HepG2 (cell line): ENCODE results near the gene DDX17. TPM values are rescaled to one million over a fixed set of nuclear protein-coding genes. Genes with fewer than 3 reads are reported as not detected.

ENCODE experiments used
- AHDC1 ChIP-seq: sonication (generic); formaldehyde crosslinking; IDR thresholded peaks from 2 replicates; pipeline ENCODE4 v1.5.1; 2020; ENCODE audit warnings: mild to moderate bottlenecking, missing genetic modification reagents, borderline replicate concordance
- ETV6 ChIP-seq: sonication (generic); formaldehyde crosslinking; conservative IDR thresholded peaks from 2 replicates; pipeline ENCODE4 v1.4.0; 2020; ENCODE audit warnings: missing genetic modification reagents
- FOXM1 ChIP-seq: sonication (generic); formaldehyde crosslinking; IDR thresholded peaks from 2 replicates; pipeline ENCODE4 v1.5.0; 2020; ENCODE audit warnings: missing genetic modification reagents
- GATA4 ChIP-seq: sonication (generic); IDR thresholded peaks from 2 replicates; pipeline ENCODE4 v1.6.1; 2016; ENCODE audit warnings: antibody characterized with exemption, low read depth, borderline replicate concordance
- HNF1A ChIP-seq, 2 experiments: sonication (generic) in 1 of 2; formaldehyde crosslinking in 1 of 2; IDR thresholded peaks; 2 replicates each; pipeline versions ENCODE4 v1.4.0 to v1.6.1; 2016 to 2020; ENCODE audit warnings: borderline replicate concordance in 1 of 2, low read depth in 1 of 2, mild to moderate bottlenecking in 1 of 2, missing genetic modification reagents in 1 of 2
- HNRNPL ChIP-seq: fragments of 200-400 bp; formaldehyde crosslinking; IDR thresholded peaks from 2 replicates; pipeline ENCODE4 v1.6.1; 2017; ENCODE audit warnings: mild to moderate bottlenecking, low read depth, low read length
- SRF ChIP-seq: IDR thresholded peaks from 2 replicates; pipeline ENCODE4 v1.6.1; 2011; ENCODE audit warnings: mild to moderate bottlenecking, low read depth, low read length, moderate library complexity
- ZBTB34 ChIP-seq: sonication (generic); formaldehyde crosslinking; IDR thresholded peaks from 2 replicates; pipeline ENCODE4 v1.8.0; 2022; ENCODE audit warnings: mild to moderate bottlenecking, missing genetic modification reagents
- ZFP36L1 ChIP-seq: sonication (generic); formaldehyde crosslinking; IDR thresholded peaks from 2 replicates; pipeline ENCODE4 v1.8.0; 2022; ENCODE audit warnings: mild to moderate bottlenecking, missing genetic modification reagents, moderate library complexity
- ZKSCAN1 ChIP-seq: fragments of 150-350 bp; IDR thresholded peaks from 2 replicates; pipeline ENCODE4 v1.6.1; 2014; ENCODE audit warnings: low read length
- ZNF230 ChIP-seq: sonication (generic); formaldehyde crosslinking; IDR thresholded peaks from 2 replicates; pipeline ENCODE4 v1.4.0; 2020; ENCODE audit warnings: mild to moderate bottlenecking, missing genetic modification reagents
- ZNF543 ChIP-seq: sonication (generic); formaldehyde crosslinking; IDR thresholded peaks from 2 replicates; pipeline ENCODE4 v1.4.0; 2020; ENCODE audit warnings: mild to moderate bottlenecking, missing genetic modification reagents
- ZNF614 ChIP-seq: IDR thresholded peaks from 2 replicates; pipeline ENCODE4 v1.6.1; 2018; ENCODE audit warnings: missing biosample characterization, missing genetic modification reagents, inconsistent platforms, borderline replicate concordance
- polyA plus RNA-seq, 8 experiments: library from polyadenylated mRNA; depleted of rRNA in 3 of 8; stranded (reverse) in 7 of 8; unstranded in 1 of 8; fragments of >200 nt; fragmentation: Illumina TruSeq in 4 of 8; extraction: Trizol in 4 of 8; gene quantifications; 2 replicates each; pipeline versions ENCODE4 v1.2.1 to v1.2.3, GENCODE V29; 2011 to 2016; ENCODE audit warnings: low read depth in 4 of 8, missing spikeins in 1 of 8, mixed read lengths in 1 of 8; ENCODE audit not compliant: insufficient read depth in 1 of 8
- total RNA-seq, 5 experiments: library from RNA; depleted of rRNA; stranded (reverse); fragments of >200 nt; fragmentation: Illumina TruSeq; extraction: Trizol; gene quantifications; 2 replicates each; pipeline ENCODE4 v1.2.3, GENCODE V29; 2016; ENCODE audit warnings: low read depth in 1 of 5
- TF ChIP-seq, protein P1 (sequence below), 2 experiments: IDR thresholded peaks; 2 replicates each; pipeline ENCODE4 v1.6.1; 2011 to 2012; ENCODE audit warnings: low read length in 2 of 2, borderline replicate concordance in 1 of 2, low read depth in 1 of 2, mild to moderate bottlenecking in 1 of 2, moderate library complexity in 1 of 2

DDX17 gene
- total and polyA plus RNA-seq, 2 of the 13 experiments (the other 11 are each of a cell fraction or from before 2014, with no cell fraction given): 238 to 344 TPM

DNA sequence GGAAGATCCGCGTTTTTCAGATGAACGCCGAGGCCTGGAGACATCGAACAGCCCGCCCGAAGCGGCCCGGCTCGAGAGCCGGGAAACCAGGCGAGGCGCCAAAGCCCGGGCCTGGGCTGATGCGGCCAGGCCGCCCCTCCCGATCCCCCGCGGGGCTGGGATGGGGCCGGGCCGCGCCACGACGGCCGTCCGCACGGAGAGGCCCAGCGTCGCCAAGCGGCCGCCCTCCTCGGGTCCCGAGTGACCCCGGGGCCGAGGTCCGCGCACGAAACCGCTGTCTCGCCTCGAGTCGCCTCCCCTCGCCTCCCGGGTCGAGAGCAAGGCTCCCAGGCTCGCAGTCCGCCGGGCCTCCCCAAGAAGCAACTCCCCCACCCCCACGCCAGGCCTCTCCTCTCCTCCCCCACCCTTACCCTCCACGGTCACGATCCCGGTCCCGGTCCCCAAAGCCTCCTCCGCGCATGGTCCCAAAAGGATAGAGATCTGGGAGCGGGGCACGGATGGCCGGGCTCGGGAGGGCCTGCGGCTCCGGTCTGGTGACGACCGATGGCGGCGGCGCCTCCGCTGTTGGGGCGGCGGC lies 482 bp downstream of the DDX17 start (continued):
- TF ChIP-seq ZNF230 (CRISPR knock-in tag): no peak
- no peak for TF ChIP-seq ZFP36L1 (CRISPR knock-in tag)
- no peak for TF ChIP-seq GATA4
- no peak for TF ChIP-seq ZNF543
- no peak for TF ChIP-seq ZNF614 (CRISPR knock-in tag)
- TF ChIP-seq HNRNPL: 0 out of 2 replicates have a peak, but pooled peaks have one; percentile 35
- TF ChIP-seq SRF: no peak
- no peak for TF ChIP-seq ZBTB34 (CRISPR knock-in tag)
- no peak for TF ChIP-seq ETV6 (CRISPR knock-in tag)
- TF ChIP-seq ZKSCAN1: no peak
- TF ChIP-seq FOXM1 (CRISPR knock-in tag): no peak
- TF ChIP-seq, protein P1, sequence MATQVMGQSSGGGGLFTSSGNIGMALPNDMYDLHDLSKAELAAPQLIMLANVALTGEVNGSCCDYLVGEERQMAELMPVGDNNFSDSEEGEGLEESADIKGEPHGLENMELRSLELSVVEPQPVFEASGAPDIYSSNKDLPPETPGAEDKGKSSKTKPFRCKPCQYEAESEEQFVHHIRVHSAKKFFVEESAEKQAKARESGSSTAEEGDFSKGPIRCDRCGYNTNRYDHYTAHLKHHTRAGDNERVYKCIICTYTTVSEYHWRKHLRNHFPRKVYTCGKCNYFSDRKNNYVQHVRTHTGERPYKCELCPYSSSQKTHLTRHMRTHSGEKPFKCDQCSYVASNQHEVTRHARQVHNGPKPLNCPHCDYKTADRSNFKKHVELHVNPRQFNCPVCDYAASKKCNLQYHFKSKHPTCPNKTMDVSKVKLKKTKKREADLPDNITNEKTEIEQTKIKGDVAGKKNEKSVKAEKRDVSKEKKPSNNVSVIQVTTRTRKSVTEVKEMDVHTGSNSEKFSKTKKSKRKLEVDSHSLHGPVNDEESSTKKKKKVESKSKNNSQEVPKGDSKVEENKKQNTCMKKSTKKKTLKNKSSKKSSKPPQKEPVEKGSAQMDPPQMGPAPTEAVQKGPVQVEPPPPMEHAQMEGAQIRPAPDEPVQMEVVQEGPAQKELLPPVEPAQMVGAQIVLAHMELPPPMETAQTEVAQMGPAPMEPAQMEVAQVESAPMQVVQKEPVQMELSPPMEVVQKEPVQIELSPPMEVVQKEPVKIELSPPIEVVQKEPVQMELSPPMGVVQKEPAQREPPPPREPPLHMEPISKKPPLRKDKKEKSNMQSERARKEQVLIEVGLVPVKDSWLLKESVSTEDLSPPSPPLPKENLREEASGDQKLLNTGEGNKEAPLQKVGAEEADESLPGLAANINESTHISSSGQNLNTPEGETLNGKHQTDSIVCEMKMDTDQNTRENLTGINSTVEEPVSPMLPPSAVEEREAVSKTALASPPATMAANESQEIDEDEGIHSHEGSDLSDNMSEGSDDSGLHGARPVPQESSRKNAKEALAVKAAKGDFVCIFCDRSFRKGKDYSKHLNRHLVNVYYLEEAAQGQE (IDR thresholded peaks at IDR 0.05; ENCODE audit: borderline replicate concordance in 1 of 2, low read depth in 1 of 2, low read length in 2 of 2): no peak
- no peak for TF ChIP-seq AHDC1 (CRISPR knock-in tag)
- no peak for TF ChIP-seq HNF1A (IDR thresholded peaks at IDR 0.05; ENCODE audit: low read depth)
- no peak for TF ChIP-seq HNF1A (CRISPR knock-in tag; IDR thresholded peaks at IDR 0.05; ENCODE audit: borderline replicate concordance)
